Skin epidermis (tissue), 12 donors: ENCODE measurements around the gene RAB31.
A peak's percentile ranks its signal among the peaks of the same experiment; 100 is the strongest.

Source experiments
- H3K27ac ChIP-seq, 21 experiments: fragments of 200-600 bp; sonication (generic) in 11 of 21; one replicate each; pipeline ENCODE4 v1.5.0; 2020; ENCODE audit warnings: mild to moderate bottlenecking in 3 of 21, inconsistent platforms in 2 of 21, moderate library complexity in 2 of 21
- H3K4me3 ChIP-seq, 7 experiments: fragments of 200-600 bp; sonication (generic) in 2 of 7; one replicate each; pipeline ENCODE4 v1.5.0; 2020; ENCODE audit warnings: inconsistent platforms in 2 of 7, mild to moderate bottlenecking in 2 of 7, moderate library complexity in 1 of 7

RAB31 gene

GRCh38 chr18:9771977-9772660, 64.0 kb downstream of the RAB31 start:
- H3K4me3 ChIP-seq: no peak overlapping the region
- H3K27ac ChIP-seq: peak overlapping the region in 5 of 21 experiments; percentile 29 to 78 (median 40)

- no peak overlapping the region for H3K4me3 ChIP-seq
- peak overlapping the region in 2 of 21 experiments; percentile 29 to 35 for H3K27ac ChIP-seq
Observed at GRCh38 chr18:9772847-9773677, 65.0 kb downstream of the RAB31 start.

GRCh38 chr18:9774150-9774549, 66.0 kb downstream of the RAB31 start:
- no peak overlapping the region for H3K4me3 ChIP-seq
- H3K27ac ChIP-seq: peak overlapping the region in 3 of 21 experiments; percentile 6 to 59 (median 54)

- Histone ChIP-seq H3K4me3 (no peak overlapping the region), H3K27ac (peak overlapping the region in 6 of 21 experiments; percentile 11 to 59 (median 50))
Observed at GRCh38 chr18:9775178-9775577, 67.1 kb downstream of the RAB31 start.

- Histone ChIP-seq H3K4me3 (no peak overlapping the region), H3K27ac (no peak overlapping the region)
Observed at GRCh38 chr18:9779630-9780029, 71.5 kb downstream of the RAB31 start.

GRCh38 chr18:9782073-9782857, 74.2 kb downstream of the RAB31 start:
- peak overlapping the region in 12 of 21 experiments; percentile 2 to 74 (median 32) for H3K27ac ChIP-seq
- H3K4me3 ChIP-seq: no peak overlapping the region

GRCh38 chr18:9786631-9787030, 78.5 kb downstream of the RAB31 start:
- Histone ChIP-seq H3K4me3 (no peak overlapping the region), H3K27ac (peak overlapping the region in 2 of 21 experiments; percentile 32 to 40)

GRCh38 chr18:9787036-9787435, 78.9 kb downstream of the RAB31 start:
- H3K27ac ChIP-seq: peak overlapping the region in 2 of 21 experiments; percentile 32 to 40
- H3K4me3 ChIP-seq: no peak overlapping the region

- peak overlapping the region in 2 of 21 experiments; percentile 24 to 32 for H3K27ac ChIP-seq
- H3K4me3 ChIP-seq: no peak overlapping the region
Observed at GRCh38 chr18:9787712-9788111, 79.6 kb downstream of the RAB31 start.

- H3K4me3 ChIP-seq: no peak overlapping the region
Observed at GRCh38 chr18:9788140-9788539, 80.0 kb downstream of the RAB31 start.

GRCh38 chr18:9788860-9789259, 80.8 kb downstream of the RAB31 start:
- H3K27ac ChIP-seq: no peak overlapping the region
- H3K4me3 ChIP-seq: no peak overlapping the region

More at GRCh38 chr18:9788140-9788539, 80.0 kb downstream of the RAB31 start:
- no peak overlapping the region for H3K27ac ChIP-seq

- Histone ChIP-seq H3K27ac (no peak overlapping the region), H3K4me3 (no peak overlapping the region)
Observed at GRCh38 chr18:9790261-9790660, 82.2 kb downstream of the RAB31 start.

GRCh38 chr18:9791991-9792390, 83.9 kb downstream of the RAB31 start:
- no peak overlapping the region for H3K27ac ChIP-seq
- H3K4me3 ChIP-seq: no peak overlapping the region

GRCh38 chr18:9792565-9793245, 84.6 kb downstream of the RAB31 start:
- H3K4me3 ChIP-seq: no peak overlapping the region
- H3K27ac ChIP-seq: no peak overlapping the region

GRCh38 chr18:9796011-9796410, 87.9 kb downstream of the RAB31 start:
- H3K27ac ChIP-seq: no peak overlapping the region

GRCh38 chr18:9796935-9797549, 88.9 kb downstream of the RAB31 start:
- no peak overlapping the region for H3K4me3 ChIP-seq

More at GRCh38 chr18:9796011-9796410, 87.9 kb downstream of the RAB31 start:
- H3K4me3 ChIP-seq: no peak overlapping the region

GRCh38 chr18:9802175-9803062, 94.3 kb downstream of the RAB31 start:
- no peak overlapping the region for H3K4me3 ChIP-seq
- no peak overlapping the region for H3K27ac ChIP-seq

More at GRCh38 chr18:9796935-9797549, 88.9 kb downstream of the RAB31 start:
- H3K27ac ChIP-seq: peak overlapping the region in 1 of 21 experiments; percentile 25
